GM13977 (cell line): Measurements from ENCODE around the gene RELB.
A peak's percentile ranks its signal among the peaks of the same experiment; 100 is the strongest.

Experiments used
- DNase-seq: peaks from one replicate; pipeline ENCODE4 v3.0.0; 2012; ENCODE audit warnings: low spot score
- in situ Hi-C: fragments of 300-500 bp; cut with MboI; formaldehyde crosslinking; loops from one replicate; pipeline ENCODE4 v1.12.0; 2022; ENCODE audit warnings: low sequenced_read_pairs, low pct_unique_long_range_greater_than_20kb, mixed read lengths, inconsistent platforms; ENCODE audit not compliant: unreplicated experiment
- TF ChIP-seq, protein P1 (sequence below): IDR thresholded peaks from 2 replicates; pipeline ENCODE4 v1.5.1; 2012; ENCODE audit warnings: mild to moderate bottlenecking, control low read depth; ENCODE audit not compliant: insufficient read depth; ENCODE audit errors: extremely low read depth, missing control alignments

Gene RELB

DNA sequence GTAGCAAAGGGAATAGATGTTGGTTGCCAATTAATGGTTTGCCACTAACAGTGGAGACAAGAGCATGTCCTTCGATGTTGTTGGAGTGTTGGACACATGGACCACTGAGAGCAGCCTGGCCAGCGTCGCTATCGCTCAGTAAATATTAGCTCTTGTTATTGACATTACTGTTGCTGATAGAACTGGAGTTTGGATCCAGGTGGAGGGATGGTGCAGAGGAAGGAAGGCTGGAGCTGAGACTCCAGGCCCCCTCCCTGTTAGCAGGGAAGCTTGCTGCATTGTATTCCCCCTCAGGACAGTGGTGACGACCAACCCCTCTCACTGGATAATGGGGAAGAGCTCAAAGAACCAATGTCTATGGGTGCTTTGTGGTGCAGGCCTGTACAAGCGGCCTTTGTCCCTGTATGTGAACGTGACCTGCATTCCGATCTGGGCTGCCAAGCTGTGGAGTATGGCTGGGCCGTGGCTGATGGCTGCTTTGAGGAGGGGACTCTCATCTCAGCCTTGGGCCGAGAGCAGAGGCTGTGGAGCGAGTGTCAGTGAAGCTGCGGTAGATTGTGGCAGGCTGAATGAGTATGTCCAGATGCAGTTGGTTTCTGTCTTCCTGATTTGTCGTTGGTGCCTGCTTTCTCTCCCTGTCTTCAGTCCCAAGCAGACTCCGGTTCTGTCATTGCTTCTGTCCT is 44.5 kb downstream of the RELB start:
- DNase-seq = no peak
- TF ChIP-seq, protein P1, sequence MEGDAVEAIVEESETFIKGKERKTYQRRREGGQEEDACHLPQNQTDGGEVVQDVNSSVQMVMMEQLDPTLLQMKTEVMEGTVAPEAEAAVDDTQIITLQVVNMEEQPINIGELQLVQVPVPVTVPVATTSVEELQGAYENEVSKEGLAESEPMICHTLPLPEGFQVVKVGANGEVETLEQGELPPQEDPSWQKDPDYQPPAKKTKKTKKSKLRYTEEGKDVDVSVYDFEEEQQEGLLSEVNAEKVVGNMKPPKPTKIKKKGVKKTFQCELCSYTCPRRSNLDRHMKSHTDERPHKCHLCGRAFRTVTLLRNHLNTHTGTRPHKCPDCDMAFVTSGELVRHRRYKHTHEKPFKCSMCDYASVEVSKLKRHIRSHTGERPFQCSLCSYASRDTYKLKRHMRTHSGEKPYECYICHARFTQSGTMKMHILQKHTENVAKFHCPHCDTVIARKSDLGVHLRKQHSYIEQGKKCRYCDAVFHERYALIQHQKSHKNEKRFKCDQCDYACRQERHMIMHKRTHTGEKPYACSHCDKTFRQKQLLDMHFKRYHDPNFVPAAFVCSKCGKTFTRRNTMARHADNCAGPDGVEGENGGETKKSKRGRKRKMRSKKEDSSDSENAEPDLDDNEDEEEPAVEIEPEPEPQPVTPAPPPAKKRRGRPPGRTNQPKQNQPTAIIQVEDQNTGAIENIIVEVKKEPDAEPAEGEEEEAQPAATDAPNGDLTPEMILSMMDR = no peak
- in situ Hi-C loops = no loop called here

DNA sequence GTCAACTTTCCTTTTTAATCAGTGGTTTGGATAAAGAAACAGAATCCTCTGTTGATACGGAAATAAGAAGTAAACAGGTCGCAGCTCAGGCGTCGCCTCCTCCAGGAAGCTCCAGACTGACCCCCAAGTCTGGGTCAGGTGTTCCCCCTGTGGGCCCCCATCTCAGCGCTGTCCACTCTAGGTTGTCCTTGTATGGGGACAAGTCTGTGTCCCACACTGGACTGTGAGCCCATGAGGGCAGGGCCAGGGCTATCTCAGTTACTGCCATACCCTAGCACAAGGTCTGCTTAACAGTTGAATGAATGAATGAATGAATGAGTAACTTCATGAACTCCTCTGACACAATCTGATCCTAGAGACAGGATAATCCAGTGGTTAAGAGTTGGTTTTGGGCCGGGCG is 45.1 kb downstream of the RELB start:
- TF ChIP-seq, protein P1 = no peak

DNA sequence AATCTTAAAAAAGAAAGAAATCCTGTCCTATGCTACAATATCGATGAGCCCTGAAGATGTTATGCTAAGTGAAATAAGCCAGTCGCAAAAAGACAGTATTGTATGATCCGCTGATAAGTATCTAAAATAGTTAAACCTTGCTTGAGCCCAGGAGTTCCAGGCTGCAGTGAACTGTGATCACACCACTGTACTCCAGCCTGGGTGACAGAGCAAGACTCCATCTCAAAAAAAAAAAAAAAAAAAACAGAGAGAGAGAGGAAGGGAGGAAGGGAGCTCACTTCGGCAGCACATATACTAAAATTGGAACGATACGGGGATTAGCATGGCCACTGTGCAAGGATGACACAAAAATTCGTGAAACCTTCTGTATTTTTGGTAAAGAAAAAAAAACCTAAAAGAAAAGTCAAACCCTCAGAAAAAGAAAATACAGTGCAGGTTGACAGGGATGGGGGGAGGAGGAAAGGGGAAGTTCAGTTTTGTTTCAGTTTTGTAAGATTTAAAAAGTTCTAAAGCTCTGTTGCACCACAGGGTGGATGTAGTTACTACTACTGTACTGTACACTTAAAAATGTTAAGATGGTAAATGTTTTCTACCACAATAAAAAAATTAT is 46.0 kb downstream of the RELB start:
- in situ Hi-C loops = no loop called here
- TF ChIP-seq, protein P1 = peak; percentile 17
- DNase-seq = peak; percentile 70

More for the DNA sequence above, 45.1 kb downstream of the RELB start:
- DNase-seq = no peak
- in situ Hi-C loops = no loop called here

DNA sequence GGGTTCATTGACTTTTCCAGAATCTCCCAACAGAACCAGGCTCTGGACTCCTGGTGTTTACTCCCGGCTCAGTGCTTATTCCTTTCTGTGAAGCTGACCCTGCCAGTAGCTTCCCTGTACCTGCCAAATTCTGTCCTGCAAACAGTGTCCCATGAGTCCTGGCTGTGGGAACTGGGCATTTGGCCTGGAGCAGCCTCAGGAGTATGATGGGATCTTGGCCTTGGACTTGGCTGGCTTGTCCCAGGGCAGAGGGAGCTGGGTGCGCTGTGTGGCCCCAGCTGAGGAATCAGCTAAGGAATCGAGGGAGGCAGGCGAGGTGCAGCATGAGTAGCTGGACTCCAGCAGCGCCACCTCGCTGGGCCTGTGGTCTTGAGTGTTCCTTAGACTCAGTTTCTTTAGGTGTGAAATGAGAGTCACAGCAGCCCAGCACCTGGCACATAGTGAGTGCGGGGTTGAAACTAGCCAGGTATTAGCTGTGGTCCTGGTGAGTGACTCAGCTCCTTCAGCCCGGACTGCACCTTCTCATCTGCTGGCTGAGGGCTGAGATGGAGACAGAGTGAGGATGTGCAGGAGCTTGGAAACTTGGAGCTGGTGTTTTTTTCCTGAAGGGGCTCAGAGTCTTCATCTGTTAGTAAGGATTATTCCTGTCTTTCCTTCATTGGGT is 47.9 kb downstream of the RELB start:
- TF ChIP-seq, protein P1 = no peak
- DNase-seq = no peak
- in situ Hi-C loops = no loop called here

DNA sequence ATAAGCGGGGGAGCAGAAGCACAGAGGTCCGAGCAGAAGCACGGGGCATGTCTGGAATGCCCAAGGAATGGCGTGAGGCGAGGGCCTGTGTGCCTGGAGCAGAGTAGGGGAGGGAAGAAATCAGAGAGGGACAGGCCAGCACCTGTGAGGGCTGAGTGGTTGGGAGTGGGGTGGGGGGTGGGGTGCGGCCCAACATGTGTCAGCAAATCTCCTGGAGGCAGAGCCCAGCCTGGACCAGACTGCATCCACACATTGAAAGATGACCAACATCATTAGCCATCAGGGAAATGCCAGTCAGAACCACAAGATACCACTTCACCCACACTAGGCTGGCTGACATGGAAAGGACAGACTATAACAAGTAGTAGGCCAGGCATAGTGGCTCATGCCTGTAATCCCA is 48.8 kb downstream of the RELB start:
- TF ChIP-seq, protein P1 = no peak
- in situ Hi-C loops = no loop called here
- DNase-seq = no peak

DNA sequence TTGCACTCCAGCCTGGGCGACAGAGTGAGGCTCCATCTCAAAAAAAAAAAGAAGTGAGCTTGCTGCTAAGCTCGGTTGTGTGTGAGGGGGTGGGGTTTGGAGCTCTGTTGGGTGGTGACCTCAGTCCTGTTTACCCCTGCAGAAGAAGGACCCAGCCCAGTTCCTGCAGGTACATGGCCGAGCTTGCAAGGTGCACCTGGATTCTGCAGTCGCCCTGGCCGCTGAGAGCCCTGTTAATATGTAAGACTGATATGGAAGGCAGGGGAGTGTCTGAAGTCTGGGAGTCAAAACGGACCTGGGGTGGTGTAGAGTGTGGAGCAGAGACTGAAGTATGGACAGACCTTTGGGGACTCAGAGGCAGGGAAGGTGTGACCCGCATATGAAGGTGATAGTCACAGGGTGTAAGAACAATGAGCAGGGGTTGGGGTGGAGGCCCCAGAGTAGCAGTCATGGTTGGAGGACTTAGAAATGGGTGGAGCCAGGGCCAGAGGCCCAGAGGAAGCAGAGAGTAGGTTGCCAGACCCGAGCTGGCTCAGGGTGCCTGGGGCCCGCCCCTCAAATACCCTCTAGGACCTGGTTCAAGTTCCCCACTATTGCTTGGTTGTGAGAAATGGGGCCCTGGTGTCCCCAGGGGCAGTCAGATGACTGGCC is 50.8 kb downstream of the RELB start:
- no peak for DNase-seq
- in situ Hi-C loops = no loop called here
- TF ChIP-seq, protein P1 = no peak
